SK-N-SH treated with all-trans-retinoic acid at 6 μM for 48 hours (cell line): ENCODE data around the gene GJB5.

Source experiments
- ATAC-seq: fragments of 200-7000 bp; cut with Tn5 transposase; 3 replicates; pipeline ENCODE4 v1.9.1; 2020; ENCODE audit warnings: mild to moderate bottlenecking, moderate library complexity
- ARNTL ChIP-seq: fragments of 450-650 bp; formaldehyde crosslinking; IDR thresholded peaks from 2 replicates; pipeline ENCODE4 v1.5.0; 2020; ENCODE audit warnings: low read depth, mild to moderate bottlenecking, moderate library complexity, borderline replicate concordance
- BACH2 ChIP-seq: fragments of 250-450 bp; sonication (Bioruptor Pico); IDR thresholded peaks from 2 replicates; pipeline ENCODE4 v1.9.0; 2021; ENCODE audit warnings: mild to moderate bottlenecking, borderline replicate concordance
- CSDC2 ChIP-seq: fragments of 250-450 bp; sonication (Bioruptor Pico); IDR thresholded peaks from 2 replicates; pipeline ENCODE4 v1.5.0; 2020; ENCODE audit warnings: mild to moderate bottlenecking, moderate library complexity
- ESRRG ChIP-seq: fragments of 250-450 bp; sonication (Bioruptor Pico); IDR thresholded peaks from 2 replicates; pipeline ENCODE4 v1.6.1; 2021; ENCODE audit warnings: mild to moderate bottlenecking
- GLIS3 ChIP-seq: fragments of 250-450 bp; sonication (Bioruptor Pico); IDR thresholded peaks from 2 replicates; pipeline ENCODE4 v1.5.0; 2020; ENCODE audit warnings: mild to moderate bottlenecking, moderate library complexity
- ISL1 ChIP-seq: fragments of 250-450 bp; sonication (Bioruptor Pico); IDR thresholded peaks from 2 replicates; pipeline ENCODE4 v2.1.2; 2022; ENCODE audit warnings: mild to moderate bottlenecking, moderate library complexity
- PPARA ChIP-seq: fragments of 250-450 bp; sonication (Bioruptor Pico); IDR thresholded peaks from 2 replicates; pipeline ENCODE4 v1.5.0; 2020; ENCODE audit warnings: mild to moderate bottlenecking, borderline replicate concordance
- SNAI2 ChIP-seq: fragments of 250-450 bp; sonication (Bioruptor Pico); IDR thresholded peaks from 2 replicates; pipeline ENCODE4 v1.5.0; 2020; ENCODE audit warnings: mild to moderate bottlenecking, moderate library complexity
- TCF4 ChIP-seq: fragments of 250-450 bp; sonication (Bioruptor Pico); IDR thresholded peaks from 2 replicates; pipeline ENCODE4 v1.8.0; 2021; ENCODE audit warnings: mild to moderate bottlenecking, moderate library complexity, borderline replicate concordance
- TOX ChIP-seq: fragments of 250-450 bp; sonication (Bioruptor Pico); IDR thresholded peaks from 2 replicates; pipeline ENCODE4 v1.8.0; 2021; ENCODE audit warnings: mild to moderate bottlenecking, moderate library complexity, borderline replicate concordance
- ZC3H10 ChIP-seq: fragments of 250-450 bp; sonication (Bioruptor Pico); IDR thresholded peaks from 2 replicates; pipeline ENCODE4 v1.5.1; 2021; ENCODE audit warnings: mild to moderate bottlenecking, moderate library complexity
- ZFP3 ChIP-seq: fragments of 250-450 bp; sonication (Bioruptor Pico); IDR thresholded peaks from 2 replicates; pipeline ENCODE4 v1.5.0; 2020; ENCODE audit warnings: mild to moderate bottlenecking, moderate library complexity
- ZNF565 ChIP-seq: fragments of 450-650 bp; formaldehyde crosslinking; conservative IDR thresholded peaks from 2 replicates; pipeline ENCODE4 v1.5.0; 2020; ENCODE audit warnings: low read depth, mild to moderate bottlenecking, moderate library complexity
- ZNF70 ChIP-seq: fragments of 450-650 bp; formaldehyde crosslinking; IDR thresholded peaks from 2 replicates; pipeline ENCODE4 v1.5.0; 2020; ENCODE audit warnings: mild to moderate bottlenecking, moderate library complexity
- ZNF8 ChIP-seq: fragments of 450-650 bp; formaldehyde crosslinking; IDR thresholded peaks from 2 replicates; pipeline ENCODE4 v1.5.0; 2020; ENCODE audit warnings: mild to moderate bottlenecking, moderate library complexity
- TF ChIP-seq, protein P1 (sequence below): fragments of 250-450 bp; sonication (Bioruptor Pico); IDR thresholded peaks from 2 replicates; pipeline ENCODE4 v1.5.0; 2020; ENCODE audit warnings: mild to moderate bottlenecking, moderate library complexity
- TF ChIP-seq, protein P2 (sequence below): fragments of 250-450 bp; sonication (Bioruptor Pico); IDR thresholded peaks from 2 replicates; pipeline ENCODE4 v1.5.1; 2021; ENCODE audit warnings: mild to moderate bottlenecking, moderate library complexity
- TF ChIP-seq, protein P3 (sequence below): fragments of 250-450 bp; sonication (Bioruptor Pico); IDR thresholded peaks from 2 replicates; pipeline ENCODE4 v1.5.1; 2020; ENCODE audit warnings: low read depth, mild to moderate bottlenecking, moderate library complexity
- TF ChIP-seq, protein P4 (sequence below): fragments of 250-450 bp; sonication (Bioruptor Pico); IDR thresholded peaks from 2 replicates; pipeline ENCODE4 v1.8.0; 2020; ENCODE audit warnings: mild to moderate bottlenecking, moderate library complexity, borderline replicate concordance

The GJB5 gene

DNA sequence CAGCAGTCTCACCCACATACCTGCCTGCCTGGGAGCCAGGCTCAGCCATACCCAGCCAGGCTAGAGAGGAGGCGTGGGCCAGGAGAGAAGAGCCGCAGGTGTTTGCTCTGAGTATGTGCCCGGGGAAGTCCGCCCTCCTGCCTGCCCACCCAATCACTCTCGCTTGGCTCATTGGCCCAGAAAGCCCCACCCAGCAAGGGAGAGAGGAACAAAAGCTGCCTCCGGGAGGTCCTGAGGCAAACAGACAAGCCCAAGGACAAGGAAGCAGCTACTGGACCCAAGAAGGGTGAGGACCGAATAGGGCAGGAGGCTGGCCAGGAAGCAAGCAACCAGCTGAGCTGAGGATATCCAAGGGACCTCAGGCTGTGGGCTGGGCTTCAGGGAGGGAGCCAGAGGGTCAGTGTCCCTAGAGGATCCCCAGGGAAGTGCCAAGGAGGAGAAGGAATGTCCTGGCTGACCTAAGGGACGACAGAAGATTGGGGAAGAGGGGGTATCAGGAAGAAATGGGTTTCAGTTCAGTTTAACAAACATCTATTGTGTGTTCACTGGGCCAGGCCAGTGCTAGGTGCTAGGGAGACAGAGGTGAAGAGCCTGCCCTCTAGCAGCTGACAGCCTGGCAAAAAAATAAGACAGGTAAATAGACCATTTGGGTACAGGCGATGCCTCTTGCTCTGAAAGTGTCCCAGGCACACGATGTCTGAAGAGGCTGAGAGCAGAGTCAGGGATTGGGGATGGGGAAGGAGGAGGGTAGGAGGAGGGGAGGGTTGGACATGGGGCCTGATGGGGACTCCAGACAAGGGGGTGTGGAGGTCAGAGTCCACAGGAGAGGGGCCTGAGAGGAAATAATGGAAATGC, 4.9 kb downstream of the GJB5 start, which contains the start of gene GJB4:
GJB4 (plus strand) TSS at position 238 of the 855 bp plus-strand sequence. CDS start 1,515 bp downstream, outside the sequence.
- no peak for ATAC-seq
- no peak for TF ChIP-seq ZFP3 (CRISPR knock-in tag)
- TF ChIP-seq, protein P1, sequence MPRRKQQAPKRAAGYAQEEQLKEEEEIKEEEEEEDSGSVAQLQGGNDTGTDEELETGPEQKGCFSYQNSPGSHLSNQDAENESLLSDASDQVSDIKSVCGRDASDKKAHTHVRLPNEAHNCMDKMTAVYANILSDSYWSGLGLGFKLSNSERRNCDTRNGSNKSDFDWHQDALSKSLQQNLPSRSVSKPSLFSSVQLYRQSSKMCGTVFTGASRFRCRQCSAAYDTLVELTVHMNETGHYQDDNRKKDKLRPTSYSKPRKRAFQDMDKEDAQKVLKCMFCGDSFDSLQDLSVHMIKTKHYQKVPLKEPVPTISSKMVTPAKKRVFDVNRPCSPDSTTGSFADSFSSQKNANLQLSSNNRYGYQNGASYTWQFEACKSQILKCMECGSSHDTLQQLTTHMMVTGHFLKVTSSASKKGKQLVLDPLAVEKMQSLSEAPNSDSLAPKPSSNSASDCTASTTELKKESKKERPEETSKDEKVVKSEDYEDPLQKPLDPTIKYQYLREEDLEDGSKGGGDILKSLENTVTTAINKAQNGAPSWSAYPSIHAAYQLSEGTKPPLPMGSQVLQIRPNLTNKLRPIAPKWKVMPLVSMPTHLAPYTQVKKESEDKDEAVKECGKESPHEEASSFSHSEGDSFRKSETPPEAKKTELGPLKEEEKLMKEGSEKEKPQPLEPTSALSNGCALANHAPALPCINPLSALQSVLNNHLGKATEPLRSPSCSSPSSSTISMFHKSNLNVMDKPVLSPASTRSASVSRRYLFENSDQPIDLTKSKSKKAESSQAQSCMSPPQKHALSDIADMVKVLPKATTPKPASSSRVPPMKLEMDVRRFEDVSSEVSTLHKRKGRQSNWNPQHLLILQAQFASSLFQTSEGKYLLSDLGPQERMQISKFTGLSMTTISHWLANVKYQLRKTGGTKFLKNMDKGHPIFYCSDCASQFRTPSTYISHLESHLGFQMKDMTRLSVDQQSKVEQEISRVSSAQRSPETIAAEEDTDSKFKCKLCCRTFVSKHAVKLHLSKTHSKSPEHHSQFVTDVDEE (CRISPR knock-in tag): no peak

DNA sequence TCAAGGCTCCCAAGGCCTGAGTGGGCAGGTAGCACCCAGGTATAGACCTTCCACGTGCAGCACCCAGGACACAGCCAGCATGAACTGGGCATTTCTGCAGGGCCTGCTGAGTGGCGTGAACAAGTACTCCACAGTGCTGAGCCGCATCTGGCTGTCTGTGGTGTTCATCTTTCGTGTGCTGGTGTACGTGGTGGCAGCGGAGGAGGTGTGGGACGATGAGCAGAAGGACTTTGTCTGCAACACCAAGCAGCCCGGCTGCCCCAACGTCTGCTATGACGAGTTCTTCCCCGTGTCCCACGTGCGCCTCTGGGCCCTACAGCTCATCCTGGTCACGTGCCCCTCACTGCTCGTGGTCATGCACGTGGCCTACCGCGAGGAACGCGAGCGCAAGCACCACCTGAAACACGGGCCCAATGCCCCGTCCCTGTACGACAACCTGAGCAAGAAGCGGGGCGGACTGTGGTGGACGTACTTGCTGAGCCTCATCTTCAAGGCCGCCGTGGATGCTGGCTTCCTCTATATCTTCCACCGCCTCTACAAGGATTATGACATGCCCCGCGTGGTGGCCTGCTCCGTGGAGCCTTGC, 6.4 kb downstream of the GJB5 start:
- no peak for ATAC-seq
- no peak for TF ChIP-seq ZNF70 (CRISPR knock-in tag)
- no peak for TF ChIP-seq ARNTL (CRISPR knock-in tag)

DNA sequence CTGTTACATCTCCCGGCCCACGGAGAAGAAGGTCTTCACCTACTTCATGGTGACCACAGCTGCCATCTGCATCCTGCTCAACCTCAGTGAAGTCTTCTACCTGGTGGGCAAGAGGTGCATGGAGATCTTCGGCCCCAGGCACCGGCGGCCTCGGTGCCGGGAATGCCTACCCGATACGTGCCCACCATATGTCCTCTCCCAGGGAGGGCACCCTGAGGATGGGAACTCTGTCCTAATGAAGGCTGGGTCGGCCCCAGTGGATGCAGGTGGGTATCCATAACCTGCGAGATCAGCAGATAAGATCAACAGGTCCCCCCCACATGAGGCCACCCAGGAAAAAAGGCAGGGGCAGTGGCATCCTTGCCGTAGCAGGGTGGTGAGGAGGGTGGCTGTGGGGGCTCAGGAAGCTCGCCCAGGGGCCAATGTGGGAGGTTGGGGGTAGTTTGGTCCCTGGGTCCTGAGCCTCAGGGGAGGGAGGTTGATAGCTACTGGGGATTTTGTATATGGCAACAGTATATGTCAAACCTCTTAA, 7.0 kb downstream of the GJB5 start:
- no peak for ATAC-seq
- TF ChIP-seq TOX (no peak), ZC3H10 (CRISPR knock-in tag) (no peak), TCF4 (CRISPR knock-in tag) (no peak), ZNF565 (CRISPR knock-in tag) (no peak), ZNF8 (no peak), BACH2 (CRISPR knock-in tag) (no peak), ISL1 (CRISPR knock-in tag) (no peak), SNAI2 (CRISPR knock-in tag) (no peak), ESRRG (no peak), CSDC2 (CRISPR knock-in tag) (no peak), ZFP3 (CRISPR knock-in tag) (no peak), ARNTL (CRISPR knock-in tag) (no peak), GLIS3 (CRISPR knock-in tag) (no peak), PPARA (no peak), ZNF70 (CRISPR knock-in tag) (no peak)
- TF ChIP-seq, protein P1 (CRISPR knock-in tag): no peak
- TF ChIP-seq, protein P2, sequence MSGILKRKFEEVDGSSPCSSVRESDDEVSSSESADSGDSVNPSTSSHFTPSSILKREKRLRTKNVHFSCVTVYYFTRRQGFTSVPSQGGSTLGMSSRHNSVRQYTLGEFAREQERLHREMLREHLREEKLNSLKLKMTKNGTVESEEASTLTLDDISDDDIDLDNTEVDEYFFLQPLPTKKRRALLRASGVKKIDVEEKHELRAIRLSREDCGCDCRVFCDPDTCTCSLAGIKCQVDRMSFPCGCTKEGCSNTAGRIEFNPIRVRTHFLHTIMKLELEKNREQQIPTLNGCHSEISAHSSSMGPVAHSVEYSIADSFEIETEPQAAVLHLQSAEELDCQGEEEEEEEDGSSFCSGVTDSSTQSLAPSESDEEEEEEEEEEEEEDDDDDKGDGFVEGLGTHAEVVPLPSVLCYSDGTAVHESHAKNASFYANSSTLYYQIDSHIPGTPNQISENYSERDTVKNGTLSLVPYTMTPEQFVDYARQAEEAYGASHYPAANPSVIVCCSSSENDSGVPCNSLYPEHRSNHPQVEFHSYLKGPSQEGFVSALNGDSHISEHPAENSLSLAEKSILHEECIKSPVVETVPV (CRISPR knock-in tag): no peak
- TF ChIP-seq, protein P3, sequence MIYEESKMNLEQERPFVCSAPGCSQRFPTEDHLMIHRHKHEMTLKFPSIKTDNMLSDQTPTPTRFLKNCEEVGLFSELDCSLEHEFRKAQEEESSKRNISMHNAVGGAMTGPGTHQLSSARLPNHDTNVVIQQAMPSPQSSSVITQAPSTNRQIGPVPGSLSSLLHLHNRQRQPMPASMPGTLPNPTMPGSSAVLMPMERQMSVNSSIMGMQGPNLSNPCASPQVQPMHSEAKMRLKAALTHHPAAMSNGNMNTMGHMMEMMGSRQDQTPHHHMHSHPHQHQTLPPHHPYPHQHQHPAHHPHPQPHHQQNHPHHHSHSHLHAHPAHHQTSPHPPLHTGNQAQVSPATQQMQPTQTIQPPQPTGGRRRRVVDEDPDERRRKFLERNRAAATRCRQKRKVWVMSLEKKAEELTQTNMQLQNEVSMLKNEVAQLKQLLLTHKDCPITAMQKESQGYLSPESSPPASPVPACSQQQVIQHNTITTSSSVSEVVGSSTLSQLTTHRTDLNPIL (CRISPR knock-in tag): no peak
- TF ChIP-seq, protein P4, sequence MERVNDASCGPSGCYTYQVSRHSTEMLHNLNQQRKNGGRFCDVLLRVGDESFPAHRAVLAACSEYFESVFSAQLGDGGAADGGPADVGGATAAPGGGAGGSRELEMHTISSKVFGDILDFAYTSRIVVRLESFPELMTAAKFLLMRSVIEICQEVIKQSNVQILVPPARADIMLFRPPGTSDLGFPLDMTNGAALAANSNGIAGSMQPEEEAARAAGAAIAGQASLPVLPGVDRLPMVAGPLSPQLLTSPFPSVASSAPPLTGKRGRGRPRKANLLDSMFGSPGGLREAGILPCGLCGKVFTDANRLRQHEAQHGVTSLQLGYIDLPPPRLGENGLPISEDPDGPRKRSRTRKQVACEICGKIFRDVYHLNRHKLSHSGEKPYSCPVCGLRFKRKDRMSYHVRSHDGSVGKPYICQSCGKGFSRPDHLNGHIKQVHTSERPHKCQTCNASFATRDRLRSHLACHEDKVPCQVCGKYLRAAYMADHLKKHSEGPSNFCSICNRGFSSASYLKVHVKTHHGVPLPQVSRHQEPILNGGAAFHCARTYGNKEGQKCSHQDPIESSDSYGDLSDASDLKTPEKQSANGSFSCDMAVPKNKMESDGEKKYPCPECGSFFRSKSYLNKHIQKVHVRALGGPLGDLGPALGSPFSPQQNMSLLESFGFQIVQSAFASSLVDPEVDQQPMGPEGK (CRISPR knock-in tag): no peak
